Pons (tissue), 1 donor: Measurements from ENCODE around the gene COLEC12.
A peak's percentile ranks its signal among the peaks of the same experiment; 100 is the strongest.
"Not testable (repeated sequence)": the region's sequence is repeated elsewhere in the genome, so short reads cannot be mapped to it uniquely, and the experiment has no call there.

Experiments used
- DNase-seq: peaks from one replicate; pipeline ENCODE4 v3.0.0-alpha.2; 2016; ENCODE audit warnings: low spot score

The COLEC12 gene

GRCh38 chr18:318791-319291 is 181.7 kb downstream of the COLEC12 start:
- no peak for DNase-seq

GRCh38 chr18:317618-318017 is 182.9 kb downstream of the COLEC12 start:
- no peak for DNase-seq

DNA sequence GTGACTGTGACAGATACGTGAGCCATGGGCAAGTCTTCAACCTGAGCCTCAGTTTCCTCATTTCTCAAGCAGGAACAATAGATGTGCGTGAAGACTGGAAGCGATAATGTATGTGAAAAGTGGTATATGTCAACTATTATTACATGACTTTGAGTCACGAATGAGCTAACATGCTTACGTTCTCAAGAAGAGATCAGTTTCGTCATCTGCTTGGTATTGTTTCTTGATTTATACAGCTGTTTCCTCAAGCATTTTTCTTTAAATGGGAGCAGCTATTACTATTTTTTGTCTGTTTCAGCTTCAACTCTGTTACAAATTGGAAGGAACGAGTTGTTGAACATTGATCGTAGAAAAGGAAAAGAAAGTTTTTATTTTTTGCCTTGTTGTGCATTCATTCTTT is 184.1 kb downstream of the COLEC12 start:
- no peak for DNase-seq

GRCh38 chr18:313931-314330 is 186.6 kb downstream of the COLEC12 start:
- peak; percentile 55 for DNase-seq

DNA sequence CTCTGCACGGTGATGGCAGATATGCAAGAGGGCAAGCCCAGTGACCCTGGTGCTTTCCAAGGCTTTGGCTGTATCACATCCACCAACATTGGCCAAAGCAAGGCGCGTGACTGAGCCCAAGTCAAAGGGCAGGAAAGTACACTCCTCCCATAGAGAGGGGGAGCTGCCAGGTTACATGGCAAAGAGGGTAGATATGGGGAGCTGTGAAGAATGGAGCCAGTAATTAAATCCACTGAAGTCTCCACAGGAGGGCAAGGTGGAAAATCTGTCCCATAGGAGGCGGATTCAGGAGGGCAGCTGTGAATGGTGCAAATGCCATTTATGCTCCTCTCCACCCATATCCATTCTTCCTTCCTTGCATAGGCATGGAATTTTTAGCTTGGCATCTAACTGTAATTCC is 188.1 kb downstream of the COLEC12 start:
- DNase-seq, result no peak

GRCh38 chr18:310042-310441 is 190.5 kb downstream of the COLEC12 start:
- DNase-seq, result no peak

DNA sequence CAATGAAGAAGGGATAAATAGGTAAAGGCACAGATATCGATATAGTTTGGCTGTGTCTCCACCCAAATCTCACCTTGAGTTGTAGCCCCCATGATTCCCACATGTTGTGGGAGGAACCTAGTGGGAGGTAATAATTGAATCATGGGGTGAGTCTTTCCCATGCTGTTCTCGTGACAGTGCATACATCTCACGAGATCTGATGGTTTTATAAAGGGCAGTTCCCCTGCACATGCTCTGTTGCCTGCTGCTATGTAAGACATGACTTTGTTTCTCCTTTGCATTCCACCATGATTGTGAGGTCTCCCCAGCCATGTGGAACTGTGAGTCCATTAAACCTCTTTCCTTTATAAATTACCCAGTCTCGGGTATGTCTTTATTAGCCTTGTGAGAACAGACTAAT is 192.4 kb downstream of the COLEC12 start:
- DNase-seq, result not testable (repeated sequence)

DNA sequence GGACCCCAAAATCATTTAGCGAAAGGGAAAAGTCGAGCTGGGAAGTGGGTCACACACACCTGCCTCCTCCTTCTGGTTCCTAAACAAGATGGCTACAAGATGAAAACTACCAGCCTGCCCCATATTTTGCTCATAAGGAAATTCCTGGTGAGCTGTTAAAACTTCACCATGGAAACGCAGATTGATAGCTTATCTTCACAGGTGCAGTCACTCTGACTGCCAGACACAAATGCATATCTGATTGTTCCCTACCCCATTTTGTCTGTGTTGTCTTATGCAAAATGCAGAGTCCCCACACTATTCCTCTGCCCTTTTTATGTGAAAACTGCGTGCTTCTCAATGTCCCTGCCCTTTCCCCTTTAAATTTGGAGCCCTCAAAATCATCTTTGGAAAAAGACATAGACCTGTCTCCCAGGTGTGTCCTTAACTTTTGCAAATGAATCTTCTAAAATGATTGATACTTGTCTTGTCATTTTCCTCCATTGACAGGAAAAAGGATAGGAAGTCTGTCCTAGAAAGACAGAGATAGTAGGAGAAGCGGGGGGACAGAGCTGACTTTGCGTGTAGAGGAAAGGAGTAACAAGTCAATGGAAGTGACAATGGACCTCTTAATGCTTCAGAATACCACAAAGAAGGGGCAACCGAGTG is 193.8 kb downstream of the COLEC12 start:
- no peak for DNase-seq

DNA sequence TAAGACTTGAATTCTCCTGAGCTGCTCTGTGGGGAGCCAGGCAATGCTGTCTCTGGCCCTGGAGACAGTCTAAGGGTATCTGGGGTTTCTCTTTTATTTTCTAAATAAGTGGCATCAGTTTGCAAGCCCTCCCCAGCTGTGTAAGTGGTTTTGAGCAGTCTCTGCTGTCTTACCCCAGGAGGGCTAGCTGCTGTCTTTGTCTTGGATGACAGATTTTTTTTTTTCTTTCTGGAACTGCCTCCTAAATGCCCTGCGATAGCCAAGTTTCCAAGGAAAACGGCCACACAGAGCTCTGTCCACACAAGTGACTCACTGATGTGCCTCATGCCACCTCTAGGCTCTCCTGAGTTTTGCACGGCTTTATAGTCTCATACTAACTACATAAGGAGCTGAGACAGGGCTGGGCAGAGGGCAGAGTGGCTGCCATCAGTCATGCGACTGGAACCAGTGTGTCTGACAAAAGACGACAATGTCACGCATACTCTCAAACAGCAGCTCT is 195.4 kb downstream of the COLEC12 start:
- peak; percentile 14 for DNase-seq

DNA sequence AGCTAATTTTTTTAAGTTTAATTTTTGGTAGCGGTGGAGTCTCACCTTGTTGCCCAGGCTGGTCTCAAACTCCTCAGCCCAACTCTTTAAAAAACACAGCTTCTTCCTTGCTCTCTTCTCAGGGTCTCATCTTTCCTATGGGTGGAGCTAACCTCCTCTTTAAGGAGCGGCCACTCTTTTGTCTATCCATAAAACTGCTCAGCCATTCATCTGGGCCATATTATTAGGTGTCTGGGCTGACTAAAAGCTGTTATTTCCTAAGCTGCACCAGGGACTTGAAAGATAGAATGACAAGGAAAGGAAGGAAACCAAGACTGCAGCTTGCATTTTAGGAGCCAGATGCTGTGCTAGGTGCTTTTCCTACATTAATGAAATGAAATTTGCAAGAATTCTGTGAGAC is 196.9 kb downstream of the COLEC12 start:
- DNase-seq, result no peak

DNA sequence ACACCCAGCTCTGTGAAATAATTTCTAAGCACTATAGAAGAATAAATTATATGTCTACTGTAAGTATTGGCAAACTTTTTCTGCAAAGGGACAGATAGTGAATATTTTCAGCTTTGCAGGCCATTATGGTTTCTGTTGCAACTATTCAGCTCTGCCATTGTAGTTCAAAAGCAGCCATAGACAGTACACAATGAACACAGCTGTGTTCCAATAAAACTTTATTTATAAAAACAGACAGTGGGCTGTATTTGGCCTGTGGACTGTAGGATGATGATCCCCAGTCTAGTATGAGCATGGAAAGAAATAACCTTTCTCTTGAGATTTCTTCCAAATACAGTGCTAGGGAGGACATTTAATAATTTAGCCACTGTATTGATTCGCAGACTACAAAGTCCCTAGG is 197.5 kb downstream of the COLEC12 start:
- no peak for DNase-seq

- DNase-seq, result no peak
Observed at GRCh38 chr18:302097-302496, 198.4 kb downstream of the COLEC12 start.

- DNase-seq, result no peak
Observed at GRCh38 chr18:297936-298335, 202.6 kb downstream of the COLEC12 start.

- DNase-seq, result no peak
Observed at GRCh38 chr18:295756-296490, 204.6 kb downstream of the COLEC12 start.

DNA sequence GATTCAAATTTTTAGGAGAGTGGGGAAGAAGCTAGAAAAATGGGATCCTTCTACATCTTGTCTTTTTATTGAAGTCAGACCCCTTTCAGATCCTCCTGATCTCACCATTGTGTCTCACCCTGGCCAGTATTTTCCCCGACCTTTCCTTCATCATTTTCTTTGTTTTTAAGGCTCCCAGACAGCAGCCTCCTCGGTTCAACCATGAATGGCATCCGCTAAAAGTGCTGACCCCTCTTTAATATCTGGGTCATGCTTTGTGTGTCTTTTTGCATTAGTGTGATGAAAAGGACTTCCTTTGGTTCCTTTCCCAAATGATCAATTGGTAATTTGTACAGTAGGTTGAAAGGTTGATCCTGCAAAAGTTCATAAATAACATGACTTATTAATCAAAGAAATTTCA is 205.9 kb downstream of the COLEC12 start:
- DNase-seq, result no peak

DNA sequence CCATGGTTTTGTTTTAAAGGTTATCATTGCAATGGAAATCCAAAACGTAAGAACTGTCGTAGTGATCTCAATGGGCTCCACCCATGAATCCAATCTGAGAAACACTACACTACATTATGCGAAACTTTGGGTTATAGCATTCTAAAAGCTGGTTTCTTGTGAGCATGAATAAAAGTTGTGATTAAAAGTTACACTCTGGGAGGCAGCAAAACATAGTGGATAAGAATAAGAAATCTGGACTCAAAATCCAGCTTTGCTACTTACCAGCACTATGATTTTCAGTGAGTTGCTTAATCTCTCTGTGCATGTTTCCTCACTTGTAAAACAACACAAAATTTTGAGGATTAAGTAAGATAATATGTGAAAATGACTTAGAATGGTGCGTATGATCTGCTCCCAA is 207.0 kb downstream of the COLEC12 start:
- DNase-seq, result peak; percentile 51

- DNase-seq, result no peak
Observed at GRCh38 chr18:292271-292670, 208.2 kb downstream of the COLEC12 start.

GRCh38 chr18:289970-290369 is 210.5 kb downstream of the COLEC12 start:
- not testable (repeated sequence) for DNase-seq

DNA sequence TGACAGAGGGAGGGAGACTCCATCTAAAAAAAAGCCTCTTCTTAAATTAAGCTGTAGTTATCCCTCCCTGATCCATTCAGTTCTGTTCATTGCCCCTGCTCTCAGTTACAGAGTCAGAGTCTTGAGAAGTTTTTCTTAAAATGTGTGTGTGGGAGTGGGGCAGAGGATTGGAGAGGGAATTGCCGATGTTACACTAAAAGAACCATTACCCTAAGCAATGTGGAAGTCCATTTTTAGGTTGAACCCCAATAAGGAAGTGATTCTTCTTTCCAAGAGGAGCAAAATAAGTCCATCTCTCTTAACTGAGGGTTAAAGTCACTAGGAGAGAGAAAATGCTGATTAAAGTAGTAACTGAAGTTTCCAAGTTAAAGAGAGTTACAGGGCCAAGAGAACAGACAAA is 211.5 kb downstream of the COLEC12 start:
- no peak for DNase-seq

- peak; percentile 67 for DNase-seq
Observed at GRCh38 chr18:286515-287310, 213.8 kb downstream of the COLEC12 start.

DNA sequence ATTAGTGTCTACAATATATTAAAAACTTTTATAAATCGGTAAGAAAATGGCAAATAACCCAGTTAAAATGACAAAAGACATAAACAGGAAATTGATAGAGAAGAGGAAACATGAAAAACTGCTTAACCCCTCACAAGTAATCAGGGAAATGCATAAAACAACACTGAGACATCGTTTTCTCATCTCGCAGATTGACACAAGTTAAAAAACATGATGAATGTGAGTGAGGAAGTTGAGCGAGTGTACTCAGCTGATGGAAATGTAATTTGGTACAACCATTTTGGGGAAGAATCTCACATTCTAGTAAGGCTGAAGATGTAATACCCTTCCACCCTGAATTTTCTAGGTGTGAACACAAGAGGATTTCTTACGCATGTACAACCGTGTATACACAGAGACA is 214.7 kb downstream of the COLEC12 start:
- DNase-seq, result no peak

DNA sequence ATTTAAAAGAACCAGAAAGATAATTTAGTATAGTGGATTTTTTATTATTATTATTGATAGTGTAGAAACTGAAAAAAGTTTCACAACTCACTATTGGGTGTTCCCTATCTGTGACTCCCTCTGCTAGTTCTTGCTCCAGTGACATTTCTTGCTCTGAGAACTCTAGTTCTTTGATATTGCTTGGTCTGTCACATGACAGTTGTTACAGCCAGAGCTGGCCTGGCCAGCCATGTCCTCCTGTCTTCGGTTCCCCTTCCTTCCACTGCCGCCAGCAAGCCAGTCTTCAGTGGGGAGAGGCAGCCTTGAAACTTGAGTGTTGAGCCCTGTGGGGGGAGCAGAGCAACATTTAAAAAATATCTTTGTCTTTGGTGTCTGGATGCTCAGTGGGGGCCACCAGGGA is 225.0 kb downstream of the COLEC12 start:
- DNase-seq, result peak; percentile 45

DNA sequence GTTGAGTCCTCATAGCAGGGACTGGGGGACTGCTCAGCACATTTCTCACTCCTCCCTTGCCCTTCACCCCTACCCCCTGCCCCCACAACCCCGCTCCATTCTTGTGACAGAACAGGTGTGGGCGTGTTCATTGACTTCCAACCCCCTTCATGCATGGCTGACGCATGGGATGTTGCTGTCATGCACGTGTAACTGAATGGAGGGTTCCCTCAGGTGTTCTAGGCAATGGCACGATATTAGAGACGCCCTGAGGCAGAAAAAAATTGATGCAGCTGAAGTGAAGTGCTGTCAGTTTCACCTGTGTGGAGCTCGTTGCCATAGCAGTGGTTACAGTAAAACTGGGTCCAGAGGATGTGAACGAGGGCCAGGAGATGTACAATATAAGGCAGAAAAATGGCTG is 226.2 kb downstream of the COLEC12 start:
- DNase-seq, result no peak
